HepG2 (cell line): Measurements from ENCODE around the gene GUCA1A. TPM values are rescaled to one million over a fixed set of nuclear protein-coding genes. Genes with fewer than 3 reads are reported as not detected.

Experiments
- ATAC-seq: fragments of 200-7000 bp; cut with Tn5 transposase; 3 replicates; pipeline ENCODE4 v1.9.1; 2020; ENCODE audit warnings: mild to moderate bottlenecking, moderate library complexity
- BruUV-seq: library from RNA; stranded (reverse); fragments of 400-500 nt; replicated peaks from 2 replicates; lab custom pipeline; 2021; lab: Mats Ljungman, UMichigan
- CTCF ChIA-PET: fragments of 300-600 bp; formaldehyde crosslinking; extraction: SDS; loops from one replicate; lab custom pipeline; 2021; ENCODE audit warnings: low total read pairs, inconsistent platforms, low intra/inter-chr PET ratio; lab: Yijun Ruan, JAX
- POLR2A ChIA-PET: fragments of 350-600 bp; sonication (Branson Sonifier 250); formaldehyde crosslinking; loops from one replicate; lab custom pipeline; 2020; ENCODE audit warnings: antibody characterized with exemption, inconsistent platforms; lab: Yijun Ruan, JAX
- DNase-seq: peaks from one replicate; pipeline ENCODE4 v3.0.0-alpha.2; 2015; ENCODE audit warnings: low spot score
- FAIRE-seq: peaks from 3 replicates; lab custom pipeline; 2011; peaks lifted over from hg19 to GRCh38; lab: Jason Lieb, UNC
- H2AFZ ChIP-seq: one replicate; pipeline ENCODE4 v1.6.1; 2011; ENCODE audit warnings: low read length, inconsistent platforms
- H3K27ac ChIP-seq: fragments of 300-600 bp; 3 replicates; pipeline ENCODE4 v1.8.0; 2011; ENCODE audit warnings: mixed run types, mild to moderate bottlenecking, mixed read lengths, low read length, inconsistent platforms; ENCODE audit not compliant: insufficient read depth; ENCODE audit errors: extremely low read length
- H3K27me3 ChIP-seq, 2 experiments: fragments of 200-600 bp in 1 of 2; 2 replicates in 1 of 2; 3 replicates in 1 of 2; pipeline versions ENCODE4 v1.6.0 to v1.8.0; 2011; ENCODE audit warnings: low read length in 2 of 2, mild to moderate bottlenecking in 2 of 2, moderate library complexity in 2 of 2, inconsistent platforms in 1 of 2; ENCODE audit not compliant: insufficient read depth in 2 of 2, control insufficient read depth in 1 of 2
- H3K36me3 ChIP-seq, 2 experiments: fragments of 200-600 bp in 1 of 2; replicated peaks in 1 of 2; 2 replicates in 1 of 2; 3 replicates in 1 of 2; pipeline versions ENCODE4 v1.5.1 to v1.8.0; 2011; ENCODE audit warnings: low read length in 2 of 2, inconsistent platforms in 1 of 2; ENCODE audit not compliant: insufficient read depth in 2 of 2, control insufficient read depth in 1 of 2
- H3K4me1 ChIP-seq: 2 replicates; pipeline ENCODE4 v1.5.1; 2012; ENCODE audit warnings: low read length, inconsistent platforms; ENCODE audit not compliant: insufficient read depth
- H3K4me2 ChIP-seq: 2 replicates; pipeline ENCODE4 v1.6.0; 2011; ENCODE audit warnings: low read depth, low read length, inconsistent platforms
- H3K4me3 ChIP-seq, 3 experiments: fragments of 200-600 bp in 1 of 3; sonication (generic), shearing (Covaris generic) in 1 of 3; replicated peaks in 1 of 3; 2 replicates each; pipeline ENCODE4 v1.5.1; 2011 to 2016; ENCODE audit warnings: low read length in 3 of 3, inconsistent platforms in 2 of 3, low read depth in 2 of 3, mild to moderate bottlenecking in 2 of 3, control low read depth in 1 of 3, mixed read lengths in 1 of 3; ENCODE audit not compliant: insufficient read depth in 1 of 3
- H3K79me2 ChIP-seq: one replicate; pipeline ENCODE4 v1.6.1; 2011; ENCODE audit warnings: low read length, inconsistent platforms; ENCODE audit not compliant: insufficient read depth
- H3K9ac ChIP-seq: 2 replicates; pipeline ENCODE4 v1.6.0; 2011; ENCODE audit warnings: mild to moderate bottlenecking, low read depth, low read length, inconsistent platforms; ENCODE audit not compliant: insufficient read depth
- H3K9me3 ChIP-seq: 2 replicates; pipeline ENCODE4 v1.5.1; 2012; ENCODE audit warnings: mild to moderate bottlenecking, low read length
- H4K20me1 ChIP-seq: 2 replicates; pipeline ENCODE4 v1.6.0; 2011; ENCODE audit warnings: inconsistent platforms, mild to moderate bottlenecking, low read length, moderate library complexity; ENCODE audit not compliant: insufficient read depth
- ARNT ChIP-seq: fragments of 450-650 bp; IDR thresholded peaks from 2 replicates; pipeline ENCODE4 v1.6.1; 2017
- IRF9 ChIP-seq: sonication (generic); formaldehyde crosslinking; IDR thresholded peaks from 2 replicates; pipeline ENCODE4 v1.8.0; 2022; ENCODE audit warnings: missing genetic modification reagents, mild to moderate bottlenecking, borderline replicate concordance
- TMF1 ChIP-seq: sonication (generic); formaldehyde crosslinking; IDR thresholded peaks from 2 replicates; pipeline ENCODE4 v1.8.1; 2022; ENCODE audit warnings: low read depth, missing genetic modification reagents
- UBTF ChIP-seq: sonication (generic); formaldehyde crosslinking; IDR thresholded peaks from 2 replicates; pipeline ENCODE4 v1.4.0; 2020; ENCODE audit warnings: mild to moderate bottlenecking, missing genetic modification reagents
- ZNF18 ChIP-seq: sonication (generic); formaldehyde crosslinking; IDR thresholded peaks from 2 replicates; pipeline ENCODE4 v1.8.0; 2022; ENCODE audit warnings: mild to moderate bottlenecking, missing genetic modification reagents; ENCODE audit not compliant: insufficient replicate concordance
- ZNF274 ChIP-seq: sonication (generic); formaldehyde crosslinking; IDR thresholded peaks from 2 replicates; pipeline ENCODE4 v1.5.1; 2020; ENCODE audit warnings: mild to moderate bottlenecking, missing genetic modification reagents
- ZNF407 ChIP-seq: sonication (generic); formaldehyde crosslinking; IDR thresholded peaks from one replicate; pipeline ENCODE4 v1.5.1; 2020; ENCODE audit warnings: mild to moderate bottlenecking, missing genetic modification reagents; ENCODE audit errors: not compliant biosample characterization
- WGBS: methylation state at CpG from one replicate; pipeline ENCODE4 v1.1.6; 2017; ENCODE audit warnings: low lambda C conversion rate; 5-methylcytosine and 5-hydroxymethylcytosine counted together
- in situ Hi-C: cut with HindIII; loops from 2 replicates; pipeline ENCODE4 v1.10.0; 2017; ENCODE audit warnings: low pct_unique_long_range_greater_than_20kb; ENCODE audit not compliant: extremely low pct_ligation_motif_present
- intact Hi-C: fragments of 100-400 bp; cut with micrococcal nuclease; formaldehyde crosslinking; loops from one replicate; pipeline ENCODE4 v1.10.0; 2022; ENCODE audit not compliant: unreplicated experiment
- polyA plus RNA-seq, 8 experiments: library from polyadenylated mRNA; depleted of rRNA in 3 of 8; stranded (reverse) in 7 of 8; unstranded in 1 of 8; fragments of >200 nt; fragmentation: Illumina TruSeq in 4 of 8; extraction: Trizol in 4 of 8; gene quantifications; 2 replicates each; pipeline versions ENCODE4 v1.2.1 to v1.2.3, GENCODE V29; 2011 to 2016; ENCODE audit warnings: low read depth in 4 of 8, missing spikeins in 1 of 8, mixed read lengths in 1 of 8; ENCODE audit not compliant: insufficient read depth in 1 of 8
- total RNA-seq, 5 experiments: library from RNA; depleted of rRNA; stranded (reverse); fragments of >200 nt; fragmentation: Illumina TruSeq; extraction: Trizol; gene quantifications; 2 replicates each; pipeline ENCODE4 v1.2.3, GENCODE V29; 2016; ENCODE audit warnings: low read depth in 1 of 5
- TF ChIP-seq, protein P1 (sequence below): sonication (generic); IDR thresholded peaks from 2 replicates; pipeline ENCODE4 v1.6.1; 2016; ENCODE audit warnings: low read depth, borderline replicate concordance

Gene GUCA1A
- total and polyA plus RNA-seq, 2 of the 13 experiments (the other 11 are each of a cell fraction or from before 2014, with no cell fraction given) = not detected

- ATAC-seq (peak; percentile 82), DNase-seq (peak; percentile 43), FAIRE-seq (no peak)
- no peaks in the 10 kb centered on the region for H3K79me2 ChIP-seq
- H3K36me3 ChIP-seq = no peaks in the 10 kb centered on the region
- 0% methylated on average over 16 of the region's 60 CpGs for WGBS
- H4K20me1 ChIP-seq = no peaks in the 10 kb centered on the region
- no TSS peak for BruUV-seq
- H3K27ac ChIP-seq = no peak within 1 kb of the TSS
- H2AFZ ChIP-seq = peak within 1 kb of the TSS; percentile 15
- no peaks in the 10 kb centered on the region; a peak in 1 of 5 replicates for H3K27me3 ChIP-seq
- ChIA-PET CTCF (no interaction called here), POLR2A (interaction anchor here (0.6 to 1.4 kb wide), 8 partner anchors 10 to 64 kb away, joined by 3 to 7 read pairs (median 4); no protein-coding TSS in a partner anchor)
- peak within 1 kb of the TSS; percentile 65 to 76 (median 67) for H3K4me3 ChIP-seq
- intact Hi-C loops = no loop called here
- H3K4me2 ChIP-seq = peak within 1 kb of the TSS; percentile 99
- peaks cover 61% of the 10 kb centered on the region for H3K4me1 ChIP-seq
- peak within 1 kb of the TSS; percentile 70 for H3K9ac ChIP-seq
- in situ Hi-C loops = no loop called here
- H3K9me3 ChIP-seq = no peaks in the 10 kb centered on the region
- TF ChIP-seq TMF1 (CRISPR knock-in tag) = 0 out of 2 replicates have a peak, but pooled peaks have one; percentile 48
- TF ChIP-seq UBTF (CRISPR knock-in tag) = peak; percentile 78
- TF ChIP-seq, protein P1, sequence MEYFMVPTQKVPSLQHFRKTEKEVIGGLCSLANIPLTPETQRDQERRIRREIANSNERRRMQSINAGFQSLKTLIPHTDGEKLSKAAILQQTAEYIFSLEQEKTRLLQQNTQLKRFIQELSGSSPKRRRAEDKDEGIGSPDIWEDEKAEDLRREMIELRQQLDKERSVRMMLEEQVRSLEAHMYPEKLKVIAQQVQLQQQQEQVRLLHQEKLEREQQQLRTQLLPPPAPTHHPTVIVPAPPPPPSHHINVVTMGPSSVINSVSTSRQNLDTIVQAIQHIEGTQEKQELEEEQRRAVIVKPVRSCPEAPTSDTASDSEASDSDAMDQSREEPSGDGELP = no peak
- TF ChIP-seq ZNF274 (CRISPR knock-in tag) = no peak
- TF ChIP-seq IRF9 (CRISPR knock-in tag) = no peak
- TF ChIP-seq ZNF407 (CRISPR knock-in tag) = no peak
- no peak for TF ChIP-seq ARNT
- TF ChIP-seq ZNF18 (CRISPR knock-in tag) = no peak
Measured at GRCh38 chr6:42142118-42142835, 30.9 kb upstream of the GUCA1A start, which contains the start of gene C6orf132. Gene C6orf132 (minus strand): TSS chr6:42142620. CDS start chr6:42142444, 176 bp downstream.
